Mesendoderm (in vitro differentiated cells): ENCODE results near the gene FLT1. TPM values are rescaled to one million over a fixed set of nuclear protein-coding genes. Genes with fewer than 3 reads are reported as not detected.

Source experiments
- DNase-seq: peaks from one replicate; pipeline ENCODE4 v3.0.0; 2013
- H2AK5ac ChIP-seq: 2 replicates; pipeline ENCODE4 v1.6.1; 2013; ENCODE audit warnings: low read length, inconsistent platforms
- H2BK120ac ChIP-seq: 2 replicates; pipeline ENCODE4 v1.6.1; 2013; ENCODE audit warnings: low read depth, mild to moderate bottlenecking, low read length, moderate library complexity, mixed read lengths
- H2BK15ac ChIP-seq: replicated peaks from 2 replicates; pipeline ENCODE4 v1.6.1; 2013; ENCODE audit warnings: low read depth, mild to moderate bottlenecking, moderate library complexity
- H2BK5ac ChIP-seq: 2 replicates; pipeline ENCODE4 v1.6.1; 2013; ENCODE audit warnings: low read length, inconsistent platforms
- H3K18ac ChIP-seq: 2 replicates; pipeline ENCODE4 v1.6.1; 2013; ENCODE audit warnings: mild to moderate bottlenecking, low read length, mixed read lengths
- H3K23ac ChIP-seq: one replicate; pipeline ENCODE4 v1.6.1; 2013; ENCODE audit warnings: low read length
- H3K27ac ChIP-seq: 2 replicates; pipeline ENCODE4 v1.5.1; 2013; ENCODE audit warnings: low read depth, mild to moderate bottlenecking, inconsistent platforms, low read length, moderate library complexity
- H3K27me3 ChIP-seq: 2 replicates; pipeline ENCODE4 v1.6.1; 2013; ENCODE audit warnings: low read length, control low read depth, mild to moderate bottlenecking, inconsistent platforms; ENCODE audit not compliant: insufficient read depth, poor library complexity
- H3K36me3 ChIP-seq: 2 replicates; pipeline ENCODE4 v1.6.1; 2013; ENCODE audit warnings: low read length, inconsistent platforms; ENCODE audit not compliant: control insufficient read depth, insufficient read depth
- H3K4ac ChIP-seq: one replicate; pipeline ENCODE4 v1.6.1; 2013; ENCODE audit warnings: low read depth, mild to moderate bottlenecking, low read length, moderate library complexity
- H3K4me1 ChIP-seq: 2 replicates; pipeline ENCODE4 v1.6.1; 2013; ENCODE audit warnings: low read depth, low read length, inconsistent platforms; ENCODE audit not compliant: control insufficient read depth
- H3K4me2 ChIP-seq: 2 replicates; pipeline ENCODE4 v1.6.1; 2013; ENCODE audit warnings: low read length
- H3K4me3 ChIP-seq: 2 replicates; pipeline ENCODE4 v1.5.1; 2013; ENCODE audit warnings: mild to moderate bottlenecking, low read length
- H3K56ac ChIP-seq: one replicate; pipeline ENCODE4 v1.6.1; 2013; ENCODE audit warnings: low read length
- H3K79me1 ChIP-seq: 2 replicates; pipeline ENCODE4 v1.6.1; 2013; ENCODE audit warnings: low read length, inconsistent platforms
- H3K79me2 ChIP-seq: 2 replicates; pipeline ENCODE4 v1.6.1; 2013; ENCODE audit warnings: mild to moderate bottlenecking, low read length; ENCODE audit not compliant: control insufficient read depth, insufficient read depth
- H3K9ac ChIP-seq: 2 replicates; pipeline ENCODE4 v1.6.1; 2013; ENCODE audit warnings: low read length, inconsistent platforms
- H4K5ac ChIP-seq: one replicate; pipeline ENCODE4 v1.6.1; 2013; ENCODE audit warnings: low read length
- H4K8ac ChIP-seq: one replicate; pipeline ENCODE4 v1.6.1; 2013; ENCODE audit warnings: low read depth, mild to moderate bottlenecking, control low read depth, low read length, moderate library complexity
- WGBS: extraction: QIAGEN DNeasy Blood & Tissue Kit; methylation state at CpG from one replicate; pipeline ENCODE4 v1.1.7; 2013; ENCODE audit warnings: low lambda C conversion rate, missing lambda C conversion rate; ENCODE audit not compliant: insufficient coverage; ENCODE audit errors: extremely low coverage; 5-methylcytosine and 5-hydroxymethylcytosine counted together
- polyA plus RNA-seq, 2 experiments: library from polyadenylated mRNA; stranded (reverse); fragments of 200-250 nt; gene quantifications; one replicate each; pipeline ENCODE4 v1.2.3, GENCODE V29; 2013

FLT1 gene
- polyA plus RNA-seq (2013, experiment 1 of 2) = 31.7 TPM
- 34.2 TPM for polyA plus RNA-seq (2013, experiment 2 of 2)

DNA sequence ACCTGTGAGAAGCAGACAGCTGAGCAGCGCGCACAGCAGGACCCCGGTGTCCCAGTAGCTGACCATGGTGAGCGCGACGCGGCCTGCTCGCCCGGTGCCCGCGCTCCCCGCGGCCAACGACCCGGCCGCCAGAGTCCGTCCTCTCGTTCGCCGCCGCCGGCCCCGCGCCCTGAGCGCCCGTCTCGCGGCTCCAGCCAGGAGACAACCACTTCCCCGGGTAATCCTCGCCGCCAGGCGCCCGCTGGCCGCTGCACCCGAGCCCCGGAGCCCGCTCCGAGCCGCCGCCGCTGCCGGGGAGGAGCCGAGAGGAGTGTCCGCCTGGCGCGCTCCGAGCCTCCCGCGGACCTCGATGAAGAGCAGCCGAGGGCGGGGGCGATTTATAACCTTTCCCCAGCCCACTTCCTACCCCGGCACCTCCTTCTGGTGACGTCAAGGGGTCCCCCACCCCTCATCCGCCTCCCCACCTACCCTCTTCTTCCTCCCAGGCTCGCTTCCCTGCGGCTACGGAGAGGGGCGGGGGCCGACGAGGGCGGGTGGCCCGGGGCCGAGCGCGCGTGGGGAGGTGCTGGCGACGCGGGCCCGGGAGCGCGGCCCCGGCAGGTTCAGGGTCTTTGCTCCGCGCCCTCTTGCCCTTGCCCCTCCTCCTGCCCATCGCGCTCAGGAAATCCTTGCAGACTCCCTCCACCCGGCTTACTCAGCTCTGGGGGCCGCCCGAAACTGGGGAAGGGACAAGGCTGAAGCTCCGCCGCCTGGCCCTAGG, at the start of gene FLT1:
FLT1 (minus strand) TSS at position 351 of the 760 bp plus-strand sequence; CDS start at position 66, 285 bp downstream.
- H3K4me2 ChIP-seq = peak within 1 kb of the TSS; percentile 90
- H2AK5ac ChIP-seq = no peak within 1 kb of the TSS
- no peaks in the 10 kb centered on the region for H3K27me3 ChIP-seq
- H2BK5ac ChIP-seq = no peak within 1 kb of the TSS
- no CpG with 5 or more reads among the region's 84 CpGs for WGBS
- peaks cover 11% of the 10 kb centered on the region for H3K4me1 ChIP-seq
- peaks cover 2% of the 10 kb centered on the region for H3K79me1 ChIP-seq
- H3K27ac ChIP-seq = no peak within 1 kb of the TSS
- no peak within 1 kb of the TSS for H4K8ac ChIP-seq
- H4K5ac ChIP-seq = no peak within 1 kb of the TSS
- peak within 1 kb of the TSS; percentile 64 for H3K18ac ChIP-seq
- peak within 1 kb of the TSS; percentile 58 for H3K9ac ChIP-seq
- peak within 1 kb of the TSS; percentile 65 for H3K56ac ChIP-seq
- peak; percentile 91 for DNase-seq
- H2BK15ac ChIP-seq = no peak within 1 kb of the TSS
- no peak within 1 kb of the TSS for H3K23ac ChIP-seq
- H3K36me3 ChIP-seq = no peaks in the 10 kb centered on the region
- no peak within 1 kb of the TSS for H3K4ac ChIP-seq
- peak within 1 kb of the TSS; percentile 63 for H3K4me3 ChIP-seq
- peaks cover 13% of the 10 kb centered on the region for H3K79me2 ChIP-seq
- H2BK120ac ChIP-seq = no peak within 1 kb of the TSS

GRCh38 chr13:28544026-28544425, 49.1 kb upstream of the FLT1 start:
- no peak overlapping the region for H3K9ac ChIP-seq
- H3K23ac ChIP-seq = no peak overlapping the region
- no peak overlapping the region for H4K8ac ChIP-seq
- H3K27ac ChIP-seq = no peak overlapping the region
- H3K79me2 ChIP-seq = no peaks in the 10 kb centered on the region
- H3K79me1 ChIP-seq = no peaks in the 10 kb centered on the region
- no peak overlapping the region for H3K4me2 ChIP-seq
- H3K18ac ChIP-seq = no peak overlapping the region
- no peaks in the 10 kb centered on the region for H3K4me1 ChIP-seq
- DNase-seq = no peak
- no CpG with 5 or more reads among the region's 1 CpG for WGBS
- H2BK120ac ChIP-seq = no peak overlapping the region
- no peak overlapping the region for H3K4me3 ChIP-seq
- no peak overlapping the region for H3K56ac ChIP-seq
- H3K27me3 ChIP-seq = no peaks in the 10 kb centered on the region
- H3K4ac ChIP-seq = no peak overlapping the region
- no peak overlapping the region for H2AK5ac ChIP-seq
- H2BK5ac ChIP-seq = no peak overlapping the region
- no peak overlapping the region for H4K5ac ChIP-seq
- H3K36me3 ChIP-seq = no peaks in the 10 kb centered on the region
- H2BK15ac ChIP-seq = no peak overlapping the region

DNA sequence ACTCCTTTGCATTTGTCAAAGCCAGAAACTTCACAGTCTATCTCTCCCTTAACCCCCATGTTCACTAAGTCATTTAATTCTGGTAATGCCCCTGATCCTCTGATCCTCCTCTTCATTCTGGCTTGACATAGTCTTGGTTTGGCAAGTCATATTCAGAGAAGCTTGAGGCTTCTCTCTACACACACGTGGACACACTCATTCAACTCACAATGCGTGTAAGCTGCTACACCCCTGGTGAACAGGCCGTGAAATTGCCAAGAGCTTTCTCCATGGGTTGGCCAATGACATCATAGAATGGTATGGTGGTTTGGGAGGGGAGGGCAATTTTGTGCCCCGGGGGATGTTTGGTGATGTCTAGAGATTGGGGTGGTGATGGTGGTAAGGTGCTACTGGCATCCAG, 47.9 kb upstream of the FLT1 start:
- no peaks in the 10 kb centered on the region for H3K27me3 ChIP-seq
- H2BK5ac ChIP-seq = no peak overlapping the region
- H3K4ac ChIP-seq = no peak overlapping the region
- no peak overlapping the region for H4K8ac ChIP-seq
- H3K4me1 ChIP-seq = no peaks in the 10 kb centered on the region
- H3K56ac ChIP-seq = no peak overlapping the region
- no peak overlapping the region for H2BK120ac ChIP-seq
- H4K5ac ChIP-seq = no peak overlapping the region
- H3K4me3 ChIP-seq = no peak overlapping the region
- H2AK5ac ChIP-seq = no peak overlapping the region
- no peak overlapping the region for H3K9ac ChIP-seq
- H3K79me2 ChIP-seq = no peaks in the 10 kb centered on the region
- H3K79me1 ChIP-seq = no peaks in the 10 kb centered on the region
- H3K18ac ChIP-seq = no peak overlapping the region
- DNase-seq = no peak
- no peak overlapping the region for H3K4me2 ChIP-seq
- no peak overlapping the region for H2BK15ac ChIP-seq
- no peak overlapping the region for H3K23ac ChIP-seq
- no peak overlapping the region for H3K27ac ChIP-seq
- no CpG with 5 or more reads among the region's 4 CpGs for WGBS
- no peaks in the 10 kb centered on the region for H3K36me3 ChIP-seq

DNA sequence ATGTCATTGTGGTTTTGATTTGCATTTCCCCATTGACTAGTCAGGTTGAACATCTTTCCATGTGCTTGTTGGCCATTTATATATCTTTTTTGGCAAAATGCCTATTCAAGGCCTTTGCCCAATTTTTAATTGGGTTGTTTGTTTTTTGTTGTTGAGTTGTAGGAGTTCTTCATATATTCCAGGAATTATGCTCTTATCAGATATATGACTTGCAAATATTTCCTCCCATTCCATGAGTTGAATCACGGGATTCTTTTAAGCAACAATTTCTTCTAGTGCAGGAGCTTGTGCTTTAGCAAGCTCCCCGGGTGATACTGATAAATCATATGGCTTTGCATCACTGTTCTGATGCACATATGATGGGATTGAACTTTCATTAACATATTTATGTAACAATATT, 47.0 kb upstream of the FLT1 start:
- no peaks in the 10 kb centered on the region for H3K79me1 ChIP-seq
- no peak overlapping the region for H2AK5ac ChIP-seq
- H3K36me3 ChIP-seq = no peaks in the 10 kb centered on the region
- H3K4me1 ChIP-seq = no peaks in the 10 kb centered on the region
- no peaks in the 10 kb centered on the region for H3K27me3 ChIP-seq
- no peak overlapping the region for H4K5ac ChIP-seq
- no peaks in the 10 kb centered on the region for H3K79me2 ChIP-seq
- DNase-seq = no peak
- H3K27ac ChIP-seq = no peak overlapping the region
- no peak overlapping the region for H3K4me2 ChIP-seq
- H3K18ac ChIP-seq = no peak overlapping the region
- H2BK5ac ChIP-seq = no peak overlapping the region
- H3K9ac ChIP-seq = no peak overlapping the region
- no peak overlapping the region for H3K56ac ChIP-seq
- H3K4me3 ChIP-seq = no peak overlapping the region
- no peak overlapping the region for H2BK120ac ChIP-seq
- no peak overlapping the region for H2BK15ac ChIP-seq
- H3K4ac ChIP-seq = no peak overlapping the region
- no peak overlapping the region for H3K23ac ChIP-seq
- no peak overlapping the region for H4K8ac ChIP-seq
- WGBS = no CpG with 5 or more reads among the region's 2 CpGs

DNA sequence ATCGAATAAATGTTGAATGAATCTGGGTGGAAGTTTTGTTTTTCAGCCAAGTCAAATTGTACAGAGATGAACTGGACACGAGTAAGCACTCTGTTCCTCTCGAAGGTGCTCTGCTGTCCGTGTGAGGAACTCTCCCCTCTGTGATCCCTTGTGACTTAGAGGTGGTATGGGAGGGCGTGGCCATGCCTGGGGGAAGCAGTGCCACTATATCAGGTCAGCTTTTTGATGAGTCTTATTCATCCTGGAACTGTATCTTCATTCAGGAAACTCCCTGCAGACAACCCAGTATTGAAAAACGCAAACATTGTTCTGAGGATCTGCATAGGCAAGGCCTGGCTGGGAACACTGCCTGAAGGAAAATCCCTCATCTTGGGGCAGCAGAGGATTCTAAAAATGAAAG, 45.7 kb upstream of the FLT1 start:
- Histone ChIP-seq H4K8ac (no peak overlapping the region), H3K27me3 (no peaks in the 10 kb centered on the region), H3K4ac (no peak overlapping the region), H3K79me1 (no peaks in the 10 kb centered on the region), H3K18ac (no peak overlapping the region), H3K23ac (no peak overlapping the region), H2BK15ac (no peak overlapping the region), H3K56ac (no peak overlapping the region), H3K79me2 (no peaks in the 10 kb centered on the region), H3K27ac (no peak overlapping the region), H3K4me1 (no peaks in the 10 kb centered on the region), H3K4me2 (no peak overlapping the region), H3K4me3 (no peak overlapping the region), H2BK5ac (no peak overlapping the region), H3K36me3 (no peaks in the 10 kb centered on the region), H4K5ac (no peak overlapping the region), H2AK5ac (no peak overlapping the region), H3K9ac (no peak overlapping the region), H2BK120ac (no peak overlapping the region)
- DNase-seq = no peak
- no CpG with 5 or more reads among the region's 6 CpGs for WGBS
